HG03571 (cell line): ENCODE data around the gene C20orf204.
"Not testable (repeated sequence)": the region's sequence is repeated elsewhere in the genome, so short reads cannot be mapped to it uniquely, and the experiment has no call there.

Experiments used
- ATAC-seq: cut with Tn5 transposase; IDR thresholded peaks from one replicate; pipeline ENCODE4 v1.9.1; 2021; ENCODE audit not compliant: unreplicated experiment

The C20orf204 gene, protein sequence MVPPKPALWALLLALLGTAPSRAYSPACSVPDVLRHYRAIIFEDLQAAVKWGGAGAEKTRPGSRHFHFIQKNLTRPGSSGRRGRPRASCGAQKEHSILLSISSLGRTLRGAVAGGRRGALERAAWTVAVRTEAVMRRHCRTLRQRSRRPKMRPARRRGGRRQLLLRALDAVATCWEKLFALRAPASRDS

GRCh38 chr20:64035933-64036345 lies at the start of gene C20orf204:
Gene C20orf204 (plus strand): TSS chr20:64036182. CDS start chr20:64036324, 142 bp downstream.
- no peak for ATAC-seq

DNA sequence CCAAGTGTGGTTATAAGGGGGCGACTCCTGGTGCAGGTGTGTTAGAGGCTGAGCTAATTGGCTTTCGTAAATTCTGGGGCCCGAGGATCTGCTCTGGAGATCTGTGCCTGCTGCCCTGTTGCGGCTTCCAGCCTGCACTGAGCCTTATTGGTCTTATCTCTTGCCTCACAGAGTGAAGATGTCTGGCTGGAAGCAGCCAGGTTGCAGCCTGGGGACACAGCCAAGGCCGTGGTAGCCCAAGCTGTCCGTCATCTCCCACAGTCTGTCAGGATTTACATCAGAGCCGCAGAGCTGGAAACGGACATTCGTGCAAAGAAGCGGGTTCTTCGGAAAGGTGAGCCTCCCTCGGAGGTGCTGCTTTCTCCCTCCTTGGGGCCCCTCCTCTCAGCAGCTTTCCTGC lies 35.1 kb upstream of the C20orf204 start:
- no peak for ATAC-seq

- no peak for ATAC-seq
Observed at GRCh38 chr20:64001607-64002011, 34.4 kb upstream of the C20orf204 start.

GRCh38 chr20:64003960-64004725 lies 31.8 kb upstream of the C20orf204 start:
- no peak for ATAC-seq

DNA sequence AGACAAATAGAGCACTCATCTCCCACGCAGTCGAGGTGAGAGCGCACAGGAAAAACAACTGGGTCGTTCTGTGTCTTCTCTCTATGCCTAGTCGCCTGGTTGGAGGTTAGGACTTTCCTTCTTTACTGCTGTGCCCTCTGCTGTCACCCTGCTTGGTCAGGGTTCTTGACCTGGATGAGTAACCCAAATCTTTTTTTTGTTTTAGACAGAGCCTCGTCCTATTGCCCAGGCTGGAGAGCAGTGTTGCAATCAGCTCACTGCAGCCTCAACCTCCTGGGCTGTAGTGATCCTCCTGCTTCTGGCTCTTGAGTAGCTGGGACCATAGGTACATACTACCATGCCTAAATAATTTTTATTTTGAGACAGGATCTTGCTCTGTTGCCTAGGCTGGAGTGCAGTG lies 30.6 kb upstream of the C20orf204 start:
- no peak for ATAC-seq

DNA sequence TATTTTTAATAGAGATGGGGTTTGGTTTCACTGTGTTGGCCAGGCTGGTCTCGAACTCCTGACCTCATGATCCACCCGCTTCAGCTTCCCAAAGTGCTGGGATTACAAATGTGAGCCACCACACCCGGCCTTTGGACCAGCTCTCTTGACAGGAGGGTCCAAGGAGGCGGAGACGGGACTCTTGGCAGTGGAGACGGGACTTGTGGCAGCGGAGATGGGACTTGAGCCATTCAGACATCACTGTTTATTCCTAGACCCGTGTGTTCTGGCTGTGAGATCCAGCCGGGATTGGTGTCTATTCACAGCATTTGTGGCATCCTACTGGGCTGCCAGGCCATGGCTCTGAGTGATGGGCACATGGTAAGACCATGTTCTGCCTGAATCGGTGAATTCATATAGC lies 29.5 kb upstream of the C20orf204 start:
- no peak for ATAC-seq

DNA sequence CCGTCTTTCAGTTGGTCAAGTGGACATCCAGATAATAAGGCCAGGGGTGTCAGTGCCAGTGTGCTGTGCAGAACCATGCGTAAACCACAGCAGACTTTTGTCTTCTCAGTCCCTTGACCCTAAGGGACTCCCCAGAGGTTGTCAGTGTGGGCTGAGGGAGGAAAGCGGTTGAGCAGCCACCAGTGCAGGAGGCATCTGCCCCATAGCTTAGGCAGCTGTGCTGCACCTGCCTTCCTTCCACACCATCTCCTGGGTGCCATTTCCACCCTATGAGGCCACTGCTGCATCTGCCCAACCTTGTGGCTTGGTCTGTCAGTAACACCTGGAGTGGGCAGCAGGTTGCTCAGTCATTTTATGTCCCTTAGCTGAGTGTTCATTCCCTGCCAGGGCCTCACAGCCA lies 29.1 kb upstream of the C20orf204 start:
- no peak for ATAC-seq

GRCh38 chr20:64009811-64010387 lies 26.1 kb upstream of the C20orf204 start:
- ATAC-seq, result no peak

- ATAC-seq, result no peak
Observed at GRCh38 chr20:64010711-64011237, 25.2 kb upstream of the C20orf204 start.

GRCh38 chr20:64011366-64011779 lies 24.6 kb upstream of the C20orf204 start:
- no peak for ATAC-seq

GRCh38 chr20:64012385-64013154 lies 23.4 kb upstream of the C20orf204 start:
- not testable (repeated sequence) for ATAC-seq

- ATAC-seq, result no peak
Observed at GRCh38 chr20:64015635-64016034, 20.3 kb upstream of the C20orf204 start.

DNA sequence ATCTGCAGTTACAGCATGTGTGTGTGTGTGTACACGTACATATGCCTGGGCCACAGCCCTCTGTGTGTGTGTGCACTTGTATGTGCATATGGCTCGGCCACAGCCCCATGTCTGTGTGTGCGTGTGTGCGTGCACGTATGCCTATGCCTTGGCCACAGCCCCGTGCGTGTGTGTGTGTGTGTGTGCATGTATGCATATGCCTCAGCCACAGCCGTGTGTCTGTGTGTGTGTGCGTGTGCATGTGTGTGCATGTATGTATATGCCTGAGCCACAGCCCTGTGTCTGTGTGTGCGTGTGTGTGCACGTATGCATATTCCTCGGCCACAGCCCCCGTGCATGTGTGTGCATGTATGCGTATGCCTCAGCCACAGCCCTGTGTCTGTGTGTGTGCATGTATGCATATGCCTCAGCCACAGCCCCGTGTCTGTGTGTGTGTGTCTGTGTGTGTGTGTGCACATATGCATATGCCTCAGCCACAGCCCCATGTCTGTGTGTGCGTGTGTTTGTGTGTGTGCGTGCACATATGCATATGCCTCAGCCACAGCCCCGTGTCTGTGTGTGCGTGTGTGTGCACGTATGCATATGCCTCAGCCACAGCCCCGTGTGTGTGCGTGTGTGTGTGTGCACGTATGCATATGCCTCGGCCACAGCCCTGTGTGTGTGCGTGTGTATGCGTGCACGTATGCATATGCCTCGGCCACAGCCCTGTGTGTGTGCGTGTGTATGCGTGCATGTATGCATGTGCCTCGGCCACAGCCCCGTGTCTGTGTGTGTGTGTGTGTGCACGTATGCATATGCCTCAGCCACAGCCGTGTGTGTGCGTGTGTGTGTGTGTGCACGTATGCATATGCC lies 14.6 kb upstream of the C20orf204 start:
- ATAC-seq, result no peak

- no peak for ATAC-seq
Observed at GRCh38 chr20:64022671-64023360, 13.2 kb upstream of the C20orf204 start.

DNA sequence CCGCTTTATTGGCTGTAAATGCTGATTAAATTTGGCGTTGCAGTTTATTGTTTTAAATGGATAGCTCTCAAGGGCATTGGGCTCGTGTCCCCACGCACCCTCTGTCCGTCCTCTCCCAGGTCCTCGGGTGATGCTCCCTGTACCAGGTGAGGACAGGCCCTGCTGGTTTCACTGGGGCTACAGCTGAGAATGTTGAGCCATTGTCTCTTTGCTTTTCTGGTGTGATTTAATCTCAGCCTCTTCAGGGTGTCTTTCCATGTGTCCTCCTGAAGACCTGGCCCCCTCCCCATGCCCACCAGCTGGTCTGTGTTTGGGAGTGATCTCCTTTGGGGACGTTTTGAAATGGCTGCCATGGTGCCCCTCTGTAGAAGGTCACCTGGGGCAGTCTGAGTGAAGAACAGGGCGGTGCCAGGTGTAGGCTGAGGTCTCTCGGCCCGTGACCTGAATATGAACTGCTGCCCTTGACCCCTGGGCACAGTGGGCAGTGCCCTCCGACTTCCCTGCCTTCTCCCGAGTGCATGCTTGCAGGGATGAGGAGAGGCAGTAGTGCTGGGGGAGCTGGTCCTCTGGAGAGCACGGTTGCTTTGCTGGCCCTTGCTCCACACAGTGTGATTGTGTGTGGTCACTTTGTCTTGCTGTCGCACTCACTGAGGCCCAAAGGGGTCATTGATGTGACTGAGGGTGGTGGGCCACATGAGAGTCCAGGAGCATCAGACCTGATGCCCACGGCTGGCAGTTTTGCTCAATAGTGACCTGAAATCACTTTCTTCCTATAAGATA lies 12.4 kb upstream of the C20orf204 start:
- no peak for ATAC-seq

- no peak for ATAC-seq
Observed at GRCh38 chr20:64024141-64024990, 11.6 kb upstream of the C20orf204 start.

GRCh38 chr20:64025101-64025825 lies 10.7 kb upstream of the C20orf204 start:
- ATAC-seq, result no peak
